PC-3 (cell line): ENCODE measurements around the gene AGL. TPM values are rescaled to one million over a fixed set of nuclear protein-coding genes. Genes with fewer than 3 reads are reported as not detected.
A peak's percentile ranks its signal among the peaks of the same experiment; 100 is the strongest.
"Not testable (repeated sequence)": the region's sequence is repeated elsewhere in the genome, so short reads cannot be mapped to it uniquely, and the experiment has no call there.

Source experiments
- ATAC-seq: fragments of 200-7000 bp; cut with Tn5 transposase; 2 replicates; pipeline ENCODE4 v1.9.1; 2020; ENCODE audit warnings: mild to moderate bottlenecking, moderate library complexity
- BruUV-seq: library from RNA; stranded (reverse); fragments of 400-500 nt; replicated peaks from 2 replicates; lab custom pipeline; 2021; lab: Mats Ljungman, UMichigan
- CTCF ChIA-PET: fragments of 300-600 bp; sonication (Branson Sonifier 250); formaldehyde crosslinking; loops from one replicate; lab custom pipeline; 2022; ENCODE audit warnings: antibody characterized with exemption; lab: Charles Lee
- POLR2A ChIA-PET: fragments of 300-600 bp; sonication (Branson Sonifier 250); formaldehyde crosslinking; loops from one replicate; lab custom pipeline; 2022; ENCODE audit warnings: antibody characterized with exemption; ENCODE audit not compliant: unreplicated experiment; lab: Charles Lee
- DNase-seq: peaks from one replicate; pipeline ENCODE4 v3.0.0-alpha.2; 2015
- H2AFZ ChIP-seq: fragments of 300-600 bp; sonication (generic); 2 replicates; pipeline ENCODE4 v1.6.0; 2016; ENCODE audit warnings: antibody characterized with exemption, low read length
- H3F3A ChIP-seq: fragments of 300-600 bp; sonication (generic); one replicate; pipeline ENCODE4 v1.6.0; 2017; ENCODE audit warnings: antibody characterized with exemption, low read length, control low read depth, mild to moderate bottlenecking; ENCODE audit not compliant: unreplicated experiment
- H3K27ac ChIP-seq: fragments of 300-600 bp; sonication (generic); 2 replicates; pipeline ENCODE4 v1.5.1; 2016; ENCODE audit warnings: mild to moderate bottlenecking, low read length
- H3K27me3 ChIP-seq: fragments of 300-600 bp; sonication (generic); 2 replicates; pipeline ENCODE4 v1.6.1; 2016; ENCODE audit warnings: low read length, mixed read lengths
- H3K36me3 ChIP-seq: fragments of 300-600 bp; sonication (generic); 2 replicates; pipeline ENCODE4 v1.6.1; 2016; ENCODE audit warnings: low read depth, mixed run types, low read length, mixed read lengths
- H3K4me1 ChIP-seq: fragments of 300-600 bp; sonication (generic); 2 replicates; pipeline ENCODE4 v1.5.1; 2016; ENCODE audit warnings: low read length; ENCODE audit not compliant: insufficient read depth
- H3K4me2 ChIP-seq: fragments of 300-600 bp; sonication (generic); 2 replicates; pipeline ENCODE4 v1.6.0; 2016; ENCODE audit warnings: low read length
- H3K4me3 ChIP-seq: fragments of 300-600 bp; sonication (generic); 2 replicates; pipeline ENCODE4 v1.5.1; 2016; ENCODE audit warnings: mild to moderate bottlenecking, low read length, mixed read lengths
- H3K79me2 ChIP-seq: fragments of 300-600 bp; sonication (generic); 2 replicates; pipeline ENCODE4 v1.6.1; 2017; ENCODE audit warnings: low read length, mixed read lengths
- H3K9ac ChIP-seq: fragments of 300-600 bp; sonication (generic); 2 replicates; pipeline ENCODE4 v1.6.0; 2016; ENCODE audit warnings: mild to moderate bottlenecking, low read length
- H3K9me2 ChIP-seq: fragments of 300-600 bp; sonication (generic); replicated peaks from 2 replicates; pipeline ENCODE4 v1.6.1; 2016; ENCODE audit warnings: mixed run types, low read length, mixed read lengths
- H3K9me3 ChIP-seq: fragments of 300-600 bp; sonication (generic); 2 replicates; pipeline ENCODE4 v1.6.1; 2016; ENCODE audit warnings: low read length, mixed read lengths
- H4K20me1 ChIP-seq: fragments of 300-600 bp; sonication (generic); 2 replicates; pipeline ENCODE4 v1.6.1; 2016; ENCODE audit warnings: low read length, mixed read lengths
- EZH2 ChIP-seq: fragments of 300-600 bp; sonication (generic); IDR thresholded peaks from one replicate; pipeline ENCODE4 v1.6.1; 2017; ENCODE audit warnings: antibody characterized with exemption, mild to moderate bottlenecking, low read length; ENCODE audit not compliant: unreplicated experiment
- EZH2phosphoT487 ChIP-seq: fragments of 300-600 bp; sonication (generic); IDR thresholded peaks from 2 replicates; pipeline ENCODE4 v1.6.1; 2018; ENCODE audit warnings: mild to moderate bottlenecking, antibody characterized with exemption, low read length, borderline replicate concordance
- intact Hi-C: fragments of 100-400 bp; cut with micrococcal nuclease; formaldehyde crosslinking; loops from 2 replicates; pipeline ENCODE4 v1.9.0; 2023
- total RNA-seq: library from RNA; depleted of rRNA; stranded (reverse); fragments of >200 nt; gene quantifications from 2 replicates; pipeline ENCODE4 v1.2.3, GENCODE V29; 2014
- TF ChIP-seq, protein P1 (sequence below): fragments of 300-600 bp; sonication (generic); conservative IDR thresholded peaks from 2 replicates; pipeline ENCODE4 v1.5.1; 2017; ENCODE audit warnings: antibody characterized with exemption, low read depth, mild to moderate bottlenecking, low read length

Gene AGL
- total RNA-seq, 1 experiment from 2014 or later, result 8.7 TPM

DNA sequence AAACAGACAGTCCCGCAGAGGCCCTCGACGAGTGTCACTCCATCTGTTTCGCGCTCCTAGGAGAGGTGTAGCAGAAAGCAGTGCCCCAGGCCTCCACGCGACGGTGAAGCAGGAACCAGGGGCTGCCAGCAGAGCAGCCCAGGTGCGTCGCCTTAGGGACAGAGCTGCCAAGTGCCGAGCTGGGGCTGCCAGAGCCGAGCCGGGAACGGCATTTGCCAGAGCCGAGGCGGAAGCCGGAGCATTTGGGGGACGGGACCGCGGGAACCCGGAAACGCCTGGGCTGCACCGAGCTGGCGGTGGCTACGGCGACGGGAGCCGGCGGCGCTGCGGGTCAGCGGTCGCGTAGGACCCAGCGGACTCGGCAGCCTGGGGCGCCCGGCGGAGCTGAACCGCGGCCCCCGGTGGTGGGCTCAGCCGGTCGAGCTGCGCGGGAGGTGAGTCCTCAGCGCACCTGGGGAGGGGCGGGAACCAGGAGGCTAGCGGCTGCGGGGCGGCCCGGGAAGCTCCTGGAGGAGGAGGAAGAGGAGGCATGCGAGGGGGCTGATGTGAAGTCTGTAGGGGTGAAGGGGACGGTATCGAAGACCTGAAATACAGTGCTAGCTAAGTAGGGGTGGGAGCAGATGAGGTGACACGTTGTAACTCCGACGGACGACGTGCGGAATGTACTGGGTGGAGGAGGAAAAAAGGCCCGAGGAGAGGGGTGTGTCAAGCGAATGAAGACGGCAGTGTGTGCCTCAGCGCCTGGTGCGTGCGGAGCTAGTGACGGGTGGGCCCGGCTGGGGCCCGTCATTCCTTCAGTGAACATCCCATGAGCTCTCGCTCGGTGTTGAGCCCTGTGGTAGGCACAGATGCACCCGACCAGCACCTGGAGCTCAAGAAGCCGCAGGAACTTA is 119.8 kb downstream of the AGL start, which contains the start of gene SLC35A3:
Gene SLC35A3 (plus strand): TSS at position 268 of the 893 bp plus-strand sequence. CDS start 23,559 bp downstream, outside the sequence.
- peaks cover 6% of the 10 kb centered on the region; the same call in 1 of the 2 replicates for H3K36me3 ChIP-seq
- intact Hi-C loops, result loop anchor here (2.0 to 5.0 kb wide), 3 partner anchors 67 to 119 kb away; partner anchors contain the start of gene AGL
- ChIA-PET POLR2A (interaction anchor here (0.6 kb wide), 3 partner anchors 204 to 206 kb away, joined by 5 to 13 read pairs (median 8); partner anchors contain the start of gene FRRS1), CTCF (no interaction called here)
- ATAC-seq, result peak; percentile 86
- BruUV-seq, result no TSS peak
- H3K27ac ChIP-seq, result peak within 1 kb of the TSS; percentile 65
- peak; percentile 83 for DNase-seq
- H4K20me1 ChIP-seq, result peaks cover 5% of the 10 kb centered on the region
- H3K9me3 ChIP-seq, result no peaks in the 10 kb centered on the region
- H3F3A ChIP-seq, result peaks cover 4% of the 10 kb centered on the region
- peaks cover 50% of the 10 kb centered on the region for H3K79me2 ChIP-seq
- H3K4me2 ChIP-seq, result peak within 1 kb of the TSS; percentile 96
- peak within 1 kb of the TSS; percentile 80 for H3K9ac ChIP-seq
- H3K4me1 ChIP-seq, result peaks cover 46% of the 10 kb centered on the region
- TF ChIP-seq EZH2phosphoT487 (no peak), EZH2 (no peak)
- TF ChIP-seq, protein P1, sequence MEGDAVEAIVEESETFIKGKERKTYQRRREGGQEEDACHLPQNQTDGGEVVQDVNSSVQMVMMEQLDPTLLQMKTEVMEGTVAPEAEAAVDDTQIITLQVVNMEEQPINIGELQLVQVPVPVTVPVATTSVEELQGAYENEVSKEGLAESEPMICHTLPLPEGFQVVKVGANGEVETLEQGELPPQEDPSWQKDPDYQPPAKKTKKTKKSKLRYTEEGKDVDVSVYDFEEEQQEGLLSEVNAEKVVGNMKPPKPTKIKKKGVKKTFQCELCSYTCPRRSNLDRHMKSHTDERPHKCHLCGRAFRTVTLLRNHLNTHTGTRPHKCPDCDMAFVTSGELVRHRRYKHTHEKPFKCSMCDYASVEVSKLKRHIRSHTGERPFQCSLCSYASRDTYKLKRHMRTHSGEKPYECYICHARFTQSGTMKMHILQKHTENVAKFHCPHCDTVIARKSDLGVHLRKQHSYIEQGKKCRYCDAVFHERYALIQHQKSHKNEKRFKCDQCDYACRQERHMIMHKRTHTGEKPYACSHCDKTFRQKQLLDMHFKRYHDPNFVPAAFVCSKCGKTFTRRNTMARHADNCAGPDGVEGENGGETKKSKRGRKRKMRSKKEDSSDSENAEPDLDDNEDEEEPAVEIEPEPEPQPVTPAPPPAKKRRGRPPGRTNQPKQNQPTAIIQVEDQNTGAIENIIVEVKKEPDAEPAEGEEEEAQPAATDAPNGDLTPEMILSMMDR, result no peak
- H3K9me2 ChIP-seq, result no peaks in the 10 kb centered on the region
- peak within 1 kb of the TSS; percentile 81 for H3K4me3 ChIP-seq
- peak within 1 kb of the TSS; percentile 98 for H2AFZ ChIP-seq
- no peaks in the 10 kb centered on the region for H3K27me3 ChIP-seq

DNA sequence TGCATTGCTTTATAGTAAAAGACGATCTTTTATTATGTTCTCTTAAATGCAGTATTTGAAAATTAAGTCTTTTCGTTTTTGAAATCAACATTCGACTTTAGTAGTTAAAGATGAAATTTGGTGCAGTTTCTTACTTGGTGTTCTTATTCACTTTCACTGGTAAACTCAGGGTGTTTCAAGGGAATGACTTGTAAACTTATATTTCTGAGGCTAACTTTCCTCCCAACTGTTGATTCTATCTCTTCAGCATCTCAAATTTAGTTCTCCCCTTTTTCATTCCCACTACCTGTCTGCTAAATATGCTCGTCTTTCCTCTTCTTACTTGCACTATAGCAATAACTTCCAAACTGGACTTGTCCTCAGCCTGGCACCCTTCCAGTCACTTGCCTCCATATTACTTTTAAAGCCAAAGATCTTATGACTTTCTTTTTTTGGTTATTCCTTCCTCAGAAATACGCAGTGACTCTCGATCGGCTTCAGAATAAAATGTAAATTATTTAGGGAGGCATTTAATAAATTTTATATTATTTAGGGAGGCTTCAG is 120.6 kb downstream of the AGL start:
- peak overlapping the region; percentile 80 for H3K9ac ChIP-seq
- ATAC-seq (no peak), DNase-seq (no peak)
- H3K79me2 ChIP-seq, result peaks cover 58% of the 10 kb centered on the region
- H4K20me1 ChIP-seq, result peaks cover 5% of the 10 kb centered on the region
- no peaks in the 10 kb centered on the region for H3F3A ChIP-seq
- H3K4me3 ChIP-seq, result peak overlapping the region; percentile 81
- POLR2A ChIA-PET, result interaction anchor here (0.6 kb wide), 2 partner anchors 204 to 205 kb away, joined by 5 to 13 read pairs; partner anchors contain the start of gene FRRS1
- no TSS peak for BruUV-seq
- H3K9me2 ChIP-seq, result no peaks in the 10 kb centered on the region
- intact Hi-C loops, result loop anchor here (2.0 to 5.0 kb wide), 3 partner anchors 66 to 120 kb away; partner anchors contain the start of gene AGL
- peaks cover 44% of the 10 kb centered on the region for H3K4me1 ChIP-seq
- H3K27me3 ChIP-seq, result no peaks in the 10 kb centered on the region
- H3K4me2 ChIP-seq, result peak overlapping the region; percentile 96
- peak overlapping the region; percentile 98 for H2AFZ ChIP-seq
- CTCF ChIA-PET, result no interaction called here
- H3K36me3 ChIP-seq, result peaks cover 12% of the 10 kb centered on the region; the same call in 1 of the 2 replicates
- no peaks in the 10 kb centered on the region for H3K9me3 ChIP-seq
- H3K27ac ChIP-seq, result peak overlapping the region; percentile 65
- TF ChIP-seq, protein P1, result no peak
- TF ChIP-seq EZH2phosphoT487 (no peak), EZH2 (no peak)

DNA sequence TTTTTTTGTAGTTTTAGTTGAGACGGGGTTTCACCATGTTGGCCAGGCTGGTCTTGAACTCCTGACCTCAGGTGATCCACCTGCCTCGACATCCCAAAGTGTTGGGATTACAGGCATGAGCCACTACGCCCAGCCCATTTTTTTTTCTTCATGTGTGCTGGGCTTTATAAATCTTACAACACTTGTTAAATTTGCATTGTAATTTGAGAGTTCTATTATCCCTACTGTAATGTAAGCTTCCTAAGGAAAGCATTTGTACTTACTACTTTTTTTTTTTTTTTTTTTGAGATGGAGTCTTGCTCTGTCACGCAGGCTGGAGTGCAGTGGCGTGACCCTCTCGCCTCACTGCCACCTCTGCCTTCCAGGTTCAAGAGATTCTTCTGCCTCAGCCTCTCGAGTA is 121.9 kb downstream of the AGL start:
- Histone ChIP-seq H3K36me3 (peaks cover 16% of the 10 kb centered on the region; the same call in 1 of the 2 replicates), H3K9ac (peak overlapping the region; percentile 80; the same call in 1 of the 2 replicates), H3K27ac (peak overlapping the region; percentile 30; the same call in 1 of the 2 replicates), H3K79me2 (peaks cover 66% of the 10 kb centered on the region), H3K4me3 (peak overlapping the region; percentile 81), H3K4me1 (peaks cover 37% of the 10 kb centered on the region), H3K4me2 (peak overlapping the region; percentile 96)
- BruUV-seq, H3K9me3 ChIP-seq, POLR2A ChIA-PET, ATAC-seq, H3K9me2 ChIP-seq, H4K20me1 ChIP-seq, H3F3A ChIP-seq, H2AFZ ChIP-seq, H3K27me3 ChIP-seq: not testable (repeated sequence)
- peak; percentile 26 for DNase-seq
- CTCF ChIA-PET, result interaction anchor here (0.6 kb wide), 1 partner anchor 111 kb away, joined by 7 read pairs; no protein-coding TSS in a partner anchor
- intact Hi-C loops, result loop anchor here (5.0 kb wide), 1 partner anchor 85 kb away; no protein-coding TSS in a partner anchor
